ENCODE results near the gene GASK1A.

Gene GASK1A

DNA sequence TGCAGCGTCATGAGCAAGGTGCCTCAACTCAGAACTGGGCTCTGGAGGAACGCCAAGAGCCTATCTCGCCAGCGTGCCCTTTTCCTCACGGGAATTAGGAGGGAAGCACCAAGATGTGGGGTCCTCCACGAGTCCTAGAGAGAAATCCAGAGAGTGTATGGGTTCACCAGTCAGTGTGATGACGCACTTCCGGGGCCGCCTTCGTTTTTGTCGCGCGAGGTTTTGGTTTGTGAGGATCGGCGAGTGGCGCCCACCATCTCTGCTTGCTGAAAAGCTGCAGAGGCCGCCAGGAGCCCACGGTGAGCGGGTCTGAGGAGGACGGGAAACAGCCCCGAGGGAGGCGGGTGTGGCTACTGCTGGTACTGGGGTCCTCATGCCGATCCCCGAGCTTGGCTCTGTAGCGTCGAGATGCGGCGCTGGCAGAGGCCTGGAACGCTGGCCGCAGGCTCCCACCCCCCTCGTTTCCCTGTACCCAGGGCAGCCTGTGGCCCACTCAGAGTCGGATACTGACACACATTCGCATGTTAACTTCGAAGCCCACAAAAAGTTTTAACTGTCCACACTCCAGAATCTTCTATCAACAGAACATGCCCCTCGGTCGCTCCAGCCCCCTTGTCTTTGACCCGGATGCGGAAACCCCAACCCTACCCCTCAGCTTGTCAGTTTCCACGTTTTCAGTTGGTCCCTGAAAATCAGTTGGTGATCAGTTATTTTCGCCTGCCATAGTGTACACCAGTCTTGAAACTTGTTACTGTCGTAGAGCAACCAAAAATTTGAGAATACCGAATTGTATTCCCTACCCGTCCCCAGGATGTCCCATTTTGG is 42.7 kb upstream of the GASK1A start:
- Histone ChIP-seq H4K20me1 (ENCODE audit: insufficient read depth, low read length) (no peaks in the 10 kb centered on the region), H3K9ac (ENCODE audit: low read length) (no peak overlapping the region), H3K27ac (ENCODE audit: low read length) (no peak overlapping the region), H3K4me3 (ENCODE audit: low read length) (no peak overlapping the region), H3K79me2 (ENCODE audit: low read length) (no peaks in the 10 kb centered on the region), H3K36me3 (replicated peaks; ENCODE audit: low read depth, low read length) (no peaks in the 10 kb centered on the region), H2AFZ (ENCODE audit: low read depth, low read length) (no peak overlapping the region), H3K4me2 (ENCODE audit: low read length) (no peak overlapping the region), H3K4me1 (ENCODE audit: low read length) (no peaks in the 10 kb centered on the region), H3K27me3 (ENCODE audit: low read depth, low read length) (peaks cover 10% of the 10 kb centered on the region; the same call in 1 of the 2 replicates), H3K9me3 (ENCODE audit: insufficient read depth, low read length) (no peaks in the 10 kb centered on the region)
- TF ChIP-seq EZH2phosphoT487 (IDR thresholded peaks at IDR 0.05; ENCODE audit: low read depth), result no peak
- TF ChIP-seq, protein P1, sequence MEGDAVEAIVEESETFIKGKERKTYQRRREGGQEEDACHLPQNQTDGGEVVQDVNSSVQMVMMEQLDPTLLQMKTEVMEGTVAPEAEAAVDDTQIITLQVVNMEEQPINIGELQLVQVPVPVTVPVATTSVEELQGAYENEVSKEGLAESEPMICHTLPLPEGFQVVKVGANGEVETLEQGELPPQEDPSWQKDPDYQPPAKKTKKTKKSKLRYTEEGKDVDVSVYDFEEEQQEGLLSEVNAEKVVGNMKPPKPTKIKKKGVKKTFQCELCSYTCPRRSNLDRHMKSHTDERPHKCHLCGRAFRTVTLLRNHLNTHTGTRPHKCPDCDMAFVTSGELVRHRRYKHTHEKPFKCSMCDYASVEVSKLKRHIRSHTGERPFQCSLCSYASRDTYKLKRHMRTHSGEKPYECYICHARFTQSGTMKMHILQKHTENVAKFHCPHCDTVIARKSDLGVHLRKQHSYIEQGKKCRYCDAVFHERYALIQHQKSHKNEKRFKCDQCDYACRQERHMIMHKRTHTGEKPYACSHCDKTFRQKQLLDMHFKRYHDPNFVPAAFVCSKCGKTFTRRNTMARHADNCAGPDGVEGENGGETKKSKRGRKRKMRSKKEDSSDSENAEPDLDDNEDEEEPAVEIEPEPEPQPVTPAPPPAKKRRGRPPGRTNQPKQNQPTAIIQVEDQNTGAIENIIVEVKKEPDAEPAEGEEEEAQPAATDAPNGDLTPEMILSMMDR (IDR thresholded peaks at IDR 0.05; ENCODE audit: low read depth, low read length), result no peak

DNA sequence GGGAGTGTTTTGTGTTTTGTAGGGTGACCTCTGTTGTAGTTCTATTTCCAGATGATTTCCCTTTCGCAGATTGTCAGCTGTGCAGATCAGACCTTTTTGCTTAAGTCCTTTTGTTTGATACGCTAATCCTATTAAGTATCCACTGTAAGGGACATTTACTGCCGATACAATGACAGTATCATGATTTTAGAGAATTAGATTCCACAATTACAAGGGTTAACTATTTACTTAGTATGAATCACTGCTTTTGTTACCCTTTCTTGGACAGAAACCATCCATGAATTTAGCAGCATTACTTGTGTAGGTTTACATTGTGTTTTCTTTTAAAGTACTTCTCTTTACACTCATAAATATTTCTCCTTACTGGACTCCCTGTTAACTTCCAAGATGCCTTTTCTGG is 41.8 kb upstream of the GASK1A start:
- no peaks in the 10 kb centered on the region for H3K9me3 ChIP-seq (ENCODE audit: insufficient read depth, low read length)
- no peaks in the 10 kb centered on the region for H3K79me2 ChIP-seq (ENCODE audit: low read length)
- H3K4me2 ChIP-seq (ENCODE audit: low read length), result no peak overlapping the region
- H3K27me3 ChIP-seq (ENCODE audit: low read depth, low read length), result peaks cover 10% of the 10 kb centered on the region; the same call in 1 of the 2 replicates
- no peak overlapping the region for H3K27ac ChIP-seq (ENCODE audit: low read length)
- H3K9ac ChIP-seq (ENCODE audit: low read length), result no peak overlapping the region
- H2AFZ ChIP-seq (ENCODE audit: low read depth, low read length), result no peak overlapping the region
- TF ChIP-seq EZH2phosphoT487 (IDR thresholded peaks at IDR 0.05; ENCODE audit: low read depth), result no peak
- TF ChIP-seq, protein P1 (IDR thresholded peaks at IDR 0.05; ENCODE audit: low read depth, low read length), result no peak
- H3K36me3 ChIP-seq (replicated peaks; ENCODE audit: low read depth, low read length), result no peaks in the 10 kb centered on the region
- no peaks in the 10 kb centered on the region for H4K20me1 ChIP-seq (ENCODE audit: insufficient read depth, low read length)
- no peaks in the 10 kb centered on the region for H3K4me1 ChIP-seq (ENCODE audit: low read length)
- H3K4me3 ChIP-seq (ENCODE audit: low read length), result no peak overlapping the region

DNA sequence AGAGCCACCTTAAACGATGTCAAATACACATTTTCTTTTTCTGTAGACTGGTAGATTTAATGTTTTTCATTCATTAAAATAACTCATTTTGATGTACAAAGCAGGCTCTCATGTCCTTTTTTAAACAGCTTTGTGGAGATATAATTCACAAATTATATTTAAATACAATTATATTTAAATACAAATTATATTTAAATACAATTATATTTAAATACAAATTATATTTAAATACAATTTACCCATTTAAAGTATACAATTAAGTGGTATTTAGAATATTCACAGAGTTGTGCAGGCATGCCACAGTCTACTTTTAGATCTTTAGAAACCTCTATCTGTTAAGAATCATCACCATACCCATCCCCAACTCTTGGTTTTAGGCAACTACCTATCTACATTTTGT is 36.4 kb upstream of the GASK1A start:
- no peak overlapping the region for H3K4me2 ChIP-seq (ENCODE audit: low read length)
- H4K20me1 ChIP-seq (ENCODE audit: insufficient read depth, low read length), result no peaks in the 10 kb centered on the region
- H2AFZ ChIP-seq (ENCODE audit: low read depth, low read length), result no peak overlapping the region
- no peak overlapping the region for H3K9ac ChIP-seq (ENCODE audit: low read length)
- H3K4me1 ChIP-seq (ENCODE audit: low read length), result peaks cover 13% of the 10 kb centered on the region
- no peaks in the 10 kb centered on the region for H3K79me2 ChIP-seq (ENCODE audit: low read length)
- peaks cover 14% of the 10 kb centered on the region; the same call in 1 of the 2 replicates for H3K27me3 ChIP-seq (ENCODE audit: low read depth, low read length)
- H3K27ac ChIP-seq (ENCODE audit: low read length), result no peak overlapping the region
- TF ChIP-seq, protein P1 (IDR thresholded peaks at IDR 0.05; ENCODE audit: low read depth, low read length), result no peak
- no peak for TF ChIP-seq EZH2phosphoT487 (IDR thresholded peaks at IDR 0.05; ENCODE audit: low read depth)
- no peak overlapping the region for H3K4me3 ChIP-seq (ENCODE audit: low read length)
- no peaks in the 10 kb centered on the region for H3K9me3 ChIP-seq (ENCODE audit: insufficient read depth, low read length)
- no peaks in the 10 kb centered on the region for H3K36me3 ChIP-seq (replicated peaks; ENCODE audit: low read depth, low read length)

DNA sequence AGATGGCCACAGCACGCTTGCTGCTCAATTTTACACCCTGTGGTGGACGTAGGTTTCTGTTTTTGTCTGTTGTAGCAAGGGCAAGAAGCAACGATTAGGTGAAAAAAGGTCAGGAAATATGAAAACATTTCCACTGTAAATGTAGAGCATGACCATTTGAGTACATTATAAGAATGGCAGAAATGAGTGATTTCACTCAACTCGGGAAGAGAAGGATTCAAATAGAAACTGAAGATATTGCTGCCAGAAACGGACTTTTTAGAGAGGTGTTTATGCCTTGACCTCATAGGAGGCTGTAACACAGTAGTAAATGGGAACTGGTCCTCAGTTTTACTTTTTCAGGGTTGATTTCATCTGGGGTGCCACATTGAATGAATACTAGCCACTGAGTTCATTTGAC is 33.1 kb upstream of the GASK1A start:
- H3K9me3 ChIP-seq (ENCODE audit: insufficient read depth, low read length), result no peaks in the 10 kb centered on the region
- peak overlapping the region; percentile 41; the same call in 1 of the 2 replicates for H2AFZ ChIP-seq (ENCODE audit: low read depth, low read length)
- H3K4me3 ChIP-seq (ENCODE audit: low read length), result peak overlapping the region; percentile 50
- H3K79me2 ChIP-seq (ENCODE audit: low read length), result no peaks in the 10 kb centered on the region
- TF ChIP-seq EZH2phosphoT487 (IDR thresholded peaks at IDR 0.05; ENCODE audit: low read depth), result no peak
- TF ChIP-seq, protein P1 (IDR thresholded peaks at IDR 0.05; ENCODE audit: low read depth, low read length), result no peak
- no peak overlapping the region for H3K27ac ChIP-seq (ENCODE audit: low read length)
- peaks cover 13% of the 10 kb centered on the region for H3K4me1 ChIP-seq (ENCODE audit: low read length)
- H3K9ac ChIP-seq (ENCODE audit: low read length), result no peak overlapping the region
- H4K20me1 ChIP-seq (ENCODE audit: insufficient read depth, low read length), result no peaks in the 10 kb centered on the region
- H3K27me3 ChIP-seq (ENCODE audit: low read depth, low read length), result peaks cover 5% of the 10 kb centered on the region; the same call in 1 of the 2 replicates
- peak overlapping the region; percentile 60 for H3K4me2 ChIP-seq (ENCODE audit: low read length)
- H3K36me3 ChIP-seq (replicated peaks; ENCODE audit: low read depth, low read length), result no peaks in the 10 kb centered on the region

Data from OCI-LY3 (cell line).